ENCODE data around the gene D2HGDH. TPM values are rescaled to one million over a fixed set of nuclear protein-coding genes. Genes with fewer than 3 reads are reported as not detected.
"Not testable (repeated sequence)": the region's sequence is repeated elsewhere in the genome, so short reads cannot be mapped to it uniquely, and the experiment has no call there.

Gene D2HGDH
- total RNA-seq, 1 experiment from 2014 or later: 26.3 TPM

- peak; percentile 27 for DNase-seq
- Histone ChIP-seq H3K4me3 (ENCODE audit: insufficient read depth, low read depth, low read length) (no peak overlapping the region), H3K27me3 (ENCODE audit: control insufficient read depth, insufficient read depth, low read length) (no peaks in the 10 kb centered on the region), H3K36me3 (replicated peaks; ENCODE audit: control insufficient read depth, insufficient read depth, low read length) (no peaks in the 10 kb centered on the region)
These were observed 61.8 kb downstream of the D2HGDH start for GRCh38 chr2:241796209-241796608.

GRCh38 chr2:241796610-241797138 lies 62.2 kb downstream of the D2HGDH start:
- peak; percentile 52 for DNase-seq
- no peaks in the 10 kb centered on the region for H3K36me3 ChIP-seq (replicated peaks; ENCODE audit: control insufficient read depth, insufficient read depth, low read length)
- no peak overlapping the region for H3K4me3 ChIP-seq (ENCODE audit: insufficient read depth, low read depth, low read length)
- H3K27me3 ChIP-seq (ENCODE audit: control insufficient read depth, insufficient read depth, low read length): no peaks in the 10 kb centered on the region

GRCh38 chr2:241797441-241798080 lies 63.1 kb downstream of the D2HGDH start:
- Histone ChIP-seq H3K4me3 (ENCODE audit: insufficient read depth, low read depth, low read length) (no peak overlapping the region), H3K27me3 (ENCODE audit: control insufficient read depth, insufficient read depth, low read length) (no peaks in the 10 kb centered on the region), H3K36me3 (replicated peaks; ENCODE audit: control insufficient read depth, insufficient read depth, low read length) (no peaks in the 10 kb centered on the region)
- peak; percentile 60 for DNase-seq

- Histone ChIP-seq H3K36me3 (replicated peaks; ENCODE audit: control insufficient read depth, insufficient read depth, low read length) (no peaks in the 10 kb centered on the region), H3K27me3 (ENCODE audit: control insufficient read depth, insufficient read depth, low read length) (peaks cover 2% of the 10 kb centered on the region; the same call in 1 of the 2 replicates), H3K4me3 (ENCODE audit: insufficient read depth, low read depth, low read length) (no peak overlapping the region)
- no peak for DNase-seq
These were observed 63.7 kb downstream of the D2HGDH start for GRCh38 chr2:241798081-241798630.

GRCh38 chr2:241798631-241799521 lies 64.4 kb downstream of the D2HGDH start:
- peaks cover 5% of the 10 kb centered on the region; the same call in 1 of the 2 replicates for H3K27me3 ChIP-seq (ENCODE audit: control insufficient read depth, insufficient read depth, low read length)
- peak; percentile 48 for DNase-seq
- H3K4me3 ChIP-seq (ENCODE audit: insufficient read depth, low read depth, low read length): no peak overlapping the region
- H3K36me3 ChIP-seq (replicated peaks; ENCODE audit: control insufficient read depth, insufficient read depth, low read length): no peaks in the 10 kb centered on the region

- peak; percentile 34 for DNase-seq
- Histone ChIP-seq H3K36me3 (replicated peaks; ENCODE audit: control insufficient read depth, insufficient read depth, low read length) (no peaks in the 10 kb centered on the region), H3K4me3 (ENCODE audit: insufficient read depth, low read depth, low read length) (no peak overlapping the region), H3K27me3 (ENCODE audit: control insufficient read depth, insufficient read depth, low read length) (peaks cover 12% of the 10 kb centered on the region; the same call in 1 of the 2 replicates)
These were observed 65.2 kb downstream of the D2HGDH start for GRCh38 chr2:241799522-241800197.

GRCh38 chr2:241800198-241800903 lies 65.9 kb downstream of the D2HGDH start:
- not testable (repeated sequence) for H3K36me3 ChIP-seq (replicated peaks; ENCODE audit: control insufficient read depth, insufficient read depth, low read length); H3K4me3 ChIP-seq (ENCODE audit: insufficient read depth, low read depth, low read length)
- DNase-seq: peak; percentile 38
- peaks cover 12% of the 10 kb centered on the region; the same call in 1 of the 2 replicates for H3K27me3 ChIP-seq (ENCODE audit: control insufficient read depth, insufficient read depth, low read length)

GRCh38 chr2:241801611-241802420 lies 67.4 kb downstream of the D2HGDH start:
- H3K4me3 ChIP-seq (ENCODE audit: insufficient read depth, low read depth, low read length): no peak overlapping the region
- DNase-seq: peak; percentile 90
- H3K27me3 ChIP-seq (ENCODE audit: control insufficient read depth, insufficient read depth, low read length): peaks cover 12% of the 10 kb centered on the region; the same call in 1 of the 2 replicates
- H3K36me3 ChIP-seq (replicated peaks; ENCODE audit: control insufficient read depth, insufficient read depth, low read length): no peaks in the 10 kb centered on the region

- Histone ChIP-seq H3K36me3 (replicated peaks; ENCODE audit: control insufficient read depth, insufficient read depth, low read length) (no peaks in the 10 kb centered on the region), H3K27me3 (ENCODE audit: control insufficient read depth, insufficient read depth, low read length) (peaks cover 12% of the 10 kb centered on the region; the same call in 1 of the 2 replicates), H3K4me3 (ENCODE audit: insufficient read depth, low read depth, low read length) (no peak overlapping the region)
- peak; percentile 48 for DNase-seq
These were observed 68.2 kb downstream of the D2HGDH start for GRCh38 chr2:241802421-241803318.

- DNase-seq: peak; percentile 64
- Histone ChIP-seq H3K4me3 (ENCODE audit: insufficient read depth, low read depth, low read length) (peak overlapping the region; percentile 17; the same call in 1 of the 2 replicates), H3K36me3 (replicated peaks; ENCODE audit: control insufficient read depth, insufficient read depth, low read length) (no peaks in the 10 kb centered on the region), H3K27me3 (ENCODE audit: control insufficient read depth, insufficient read depth, low read length) (peaks cover 12% of the 10 kb centered on the region; the same call in 1 of the 2 replicates)
These were observed 69.2 kb downstream of the D2HGDH start for GRCh38 chr2:241803387-241804325.
